ENCODE data around the gene GALNT10. TPM values are rescaled to one million over a fixed set of nuclear protein-coding genes. Genes with fewer than 3 reads are reported as not detected.
A peak's percentile ranks its signal among the peaks of the same experiment; 100 is the strongest.

Gene GALNT10
- total RNA-seq, 1 donor from 2014 or later, result 52.3 TPM

GRCh38 chr5:154401931-154402330, 211.4 kb downstream of the GALNT10 start:
- Histone ChIP-seq H3K27me3 (no peaks in the 10 kb centered on the region), H3K4me3 (no peak overlapping the region), H3K36me3 (no peaks in the 10 kb centered on the region), H3K9me3 (no peaks in the 10 kb centered on the region), H3K27ac (no peak overlapping the region), H3K4me1 (peaks cover 5 to 7% of the 10 kb centered on the region in 2 donors)
- no peak for DNase-seq (ENCODE audit: low spot score in 2 of 2)
- TF ChIP-seq, protein P1, sequence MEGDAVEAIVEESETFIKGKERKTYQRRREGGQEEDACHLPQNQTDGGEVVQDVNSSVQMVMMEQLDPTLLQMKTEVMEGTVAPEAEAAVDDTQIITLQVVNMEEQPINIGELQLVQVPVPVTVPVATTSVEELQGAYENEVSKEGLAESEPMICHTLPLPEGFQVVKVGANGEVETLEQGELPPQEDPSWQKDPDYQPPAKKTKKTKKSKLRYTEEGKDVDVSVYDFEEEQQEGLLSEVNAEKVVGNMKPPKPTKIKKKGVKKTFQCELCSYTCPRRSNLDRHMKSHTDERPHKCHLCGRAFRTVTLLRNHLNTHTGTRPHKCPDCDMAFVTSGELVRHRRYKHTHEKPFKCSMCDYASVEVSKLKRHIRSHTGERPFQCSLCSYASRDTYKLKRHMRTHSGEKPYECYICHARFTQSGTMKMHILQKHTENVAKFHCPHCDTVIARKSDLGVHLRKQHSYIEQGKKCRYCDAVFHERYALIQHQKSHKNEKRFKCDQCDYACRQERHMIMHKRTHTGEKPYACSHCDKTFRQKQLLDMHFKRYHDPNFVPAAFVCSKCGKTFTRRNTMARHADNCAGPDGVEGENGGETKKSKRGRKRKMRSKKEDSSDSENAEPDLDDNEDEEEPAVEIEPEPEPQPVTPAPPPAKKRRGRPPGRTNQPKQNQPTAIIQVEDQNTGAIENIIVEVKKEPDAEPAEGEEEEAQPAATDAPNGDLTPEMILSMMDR (IDR thresholded peaks at IDR 0.05), result no peak
- intact Hi-C loops (cut with DNase I), result no loop called here

DNA sequence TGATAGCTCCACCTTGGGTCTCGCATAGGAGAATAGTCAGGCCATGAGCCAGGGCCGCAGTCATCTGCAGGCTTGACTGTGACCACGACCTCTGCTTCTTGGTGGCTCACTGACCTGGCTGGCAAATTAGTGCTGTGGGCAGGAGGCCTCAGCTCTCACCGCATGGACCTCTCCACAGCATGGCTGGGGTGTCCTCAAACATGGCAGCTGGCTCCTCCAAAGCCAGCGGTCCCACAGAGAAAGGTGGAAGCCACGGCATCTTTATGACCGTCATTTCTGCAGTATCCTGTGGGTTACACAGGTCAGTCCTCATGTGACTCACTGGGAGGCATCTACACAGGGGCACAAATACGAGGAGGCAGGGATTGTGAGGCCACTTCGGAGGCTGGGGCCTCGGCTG, 212.1 kb downstream of the GALNT10 start:
- Histone ChIP-seq H3K4me1 (peaks cover 4 to 5% of the 10 kb centered on the region in 2 donors), H3K36me3 (no peaks in the 10 kb centered on the region), H3K27me3 (no peaks in the 10 kb centered on the region), H3K4me3 (no peak overlapping the region), H3K27ac (no peak overlapping the region), H3K9me3 (no peaks in the 10 kb centered on the region)
- no peak for DNase-seq (ENCODE audit: low spot score in 2 of 2)
- intact Hi-C loops (cut with DNase I), result no loop called here
- TF ChIP-seq, protein P1 (IDR thresholded peaks at IDR 0.05), result no peak

DNA sequence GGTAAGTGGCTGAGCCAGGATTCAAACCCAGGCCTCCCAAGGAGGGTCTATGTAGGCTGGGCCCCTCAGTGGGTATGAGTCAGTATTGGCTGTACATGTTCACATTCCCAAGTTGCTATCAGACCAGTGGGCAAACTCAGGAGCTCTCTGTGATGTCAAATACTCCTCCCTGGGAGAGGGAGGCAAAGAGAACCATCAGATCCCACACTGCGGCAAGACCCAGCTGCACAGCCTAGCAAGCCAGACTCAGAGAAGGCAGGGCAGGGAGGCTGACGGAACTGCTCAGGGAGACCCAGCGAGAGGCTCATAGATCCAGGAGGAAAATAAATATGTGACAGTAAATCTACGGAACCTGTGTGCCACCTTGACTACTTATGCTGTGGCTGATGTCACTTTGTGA, 212.7 kb downstream of the GALNT10 start:
- TF ChIP-seq, protein P1 (IDR thresholded peaks at IDR 0.05), result no peak
- H3K4me1 ChIP-seq, result peaks cover 4 to 5% of the 10 kb centered on the region in 2 donors
- H3K9me3 ChIP-seq, result no peaks in the 10 kb centered on the region
- no peak for DNase-seq (ENCODE audit: low spot score in 2 of 2)
- intact Hi-C loops (cut with DNase I), result no loop called here
- H3K36me3 ChIP-seq, result no peaks in the 10 kb centered on the region
- no peaks in the 10 kb centered on the region for H3K27me3 ChIP-seq
- no peak overlapping the region for H3K27ac ChIP-seq
- H3K4me3 ChIP-seq, result no peak overlapping the region

DNA sequence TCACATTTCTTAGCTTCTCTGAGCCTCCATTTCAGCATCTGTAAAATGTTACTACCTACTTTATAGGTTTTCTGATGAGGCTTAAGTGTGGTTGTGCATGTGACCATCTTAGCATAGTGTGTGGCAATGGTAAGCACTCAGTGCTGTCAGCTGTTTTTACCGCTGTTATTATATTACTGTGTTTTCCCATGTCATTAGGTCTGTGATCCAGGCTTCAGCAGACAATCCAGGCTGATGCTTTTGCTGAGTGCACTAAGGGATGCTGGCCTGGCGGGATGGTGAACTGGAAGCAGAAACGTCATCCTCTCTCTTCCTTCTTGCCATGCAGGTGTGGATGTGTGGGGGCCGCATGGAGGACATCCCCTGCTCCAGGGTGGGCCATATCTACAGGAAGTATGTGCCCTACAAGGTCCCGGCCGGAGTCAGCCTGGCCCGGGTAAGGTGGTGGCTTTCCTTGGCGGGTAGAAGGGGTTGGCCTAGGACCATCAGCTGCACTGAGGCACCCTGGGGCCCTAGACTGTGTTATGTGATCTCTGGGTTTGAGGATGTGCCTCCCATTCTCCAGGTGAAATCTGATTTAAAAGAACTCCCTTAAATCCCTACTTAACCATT, 213.3 kb downstream of the GALNT10 start:
- Histone ChIP-seq H3K27ac (no peak overlapping the region), H3K4me3 (no peak overlapping the region), H3K36me3 (no peaks in the 10 kb centered on the region), H3K4me1 (peaks cover 4 to 5% of the 10 kb centered on the region in 2 donors), H3K9me3 (no peaks in the 10 kb centered on the region), H3K27me3 (no peaks in the 10 kb centered on the region)
- no peak for DNase-seq (ENCODE audit: low spot score in 2 of 2)
- TF ChIP-seq, protein P1 (IDR thresholded peaks at IDR 0.05), result no peak
- intact Hi-C loops (cut with DNase I), result loop anchor here (2.0 kb wide), 1 partner anchor 213 kb away; the partner anchor contains the start of gene GALNT10

- H3K4me1 ChIP-seq, result peaks cover 4 to 5% of the 10 kb centered on the region in 2 donors
- DNase-seq (ENCODE audit: low spot score in 2 of 2), result peak; percentile 28 to 89
- intact Hi-C loops (cut with DNase I), result loop anchor here (1.0 to 5.0 kb wide), 3 partner anchors 48 to 333 kb away; partner anchors contain the start of gene GALNT10
- H3K36me3 ChIP-seq, result peaks cover 0 to 9% of the 10 kb centered on the region in 2 donors
- peak overlapping the region; percentile 42 to 64 for H3K4me3 ChIP-seq
- H3K27ac ChIP-seq, result no peak overlapping the region
- H3K27me3 ChIP-seq, result no peaks in the 10 kb centered on the region
- TF ChIP-seq, protein P1 (IDR thresholded peaks at IDR 0.05), result peak; percentile 78 to 92 (median 87)
- H3K9me3 ChIP-seq, result no peaks in the 10 kb centered on the region
Observed at GRCh38 chr5:154405078-154405792, 214.7 kb downstream of the GALNT10 start.
